NCI-H2227 (cell line): Measurements from ENCODE around the gene IL32.

Experiments
- DNase-seq: peaks from one replicate; lab custom pipeline; 2025; ENCODE audit not compliant: unreplicated experiment; lab: John Stamatoyannopoulos, UW

Gene IL32

GRCh38 chr16:3113765-3114479, 48.5 kb downstream of the IL32 start:
- peak; percentile 62 for DNase-seq

GRCh38 chr16:3115003-3115402, 49.6 kb downstream of the IL32 start:
- DNase-seq = no peak

GRCh38 chr16:3115561-3115960, 50.1 kb downstream of the IL32 start:
- no peak for DNase-seq

- DNase-seq = no peak
These were observed 52.9 kb downstream of the IL32 start for GRCh38 chr16:3118204-3118790.

- no peak for DNase-seq
These were observed 53.4 kb downstream of the IL32 start for GRCh38 chr16:3118846-3119245.
